Measurements from ENCODE around the gene ARRDC4. TPM values are rescaled to one million over a fixed set of nuclear protein-coding genes. Genes with fewer than 3 reads are reported as not detected.
A peak's percentile ranks its signal among the peaks of the same experiment; 100 is the strongest.

The ARRDC4 gene
- total and polyA plus RNA-seq, 4 donors = 16.5 to 41.5 (median 19.4) TPM

- no peak overlapping the region for H3K4me3 ChIP-seq
- no peaks in the 10 kb centered on the region for H3K27me3 ChIP-seq (ENCODE audit: control insufficient read depth in 3 of 3, insufficient read depth in 3 of 3, low read length in 2 of 3)
- TF ChIP-seq CTCF (IDR thresholded peaks at IDR 0.05; ENCODE audit: control extremely low read depth, extremely low read depth) = no peak
- no peak overlapping the region for H3K27ac ChIP-seq (ENCODE audit: low read depth in 1 of 2, low read length in 1 of 2)
- H3K9me3 ChIP-seq (ENCODE audit: control insufficient read depth in 4 of 4, insufficient read depth in 3 of 4, low read length in 3 of 4) = peaks cover 0 to 1% (median 0%) of the 10 kb centered on the region in 4 donors
- no peaks in the 10 kb centered on the region for H3K36me3 ChIP-seq (ENCODE audit: control insufficient read depth in 4 of 4, insufficient read depth in 4 of 4, low read length in 4 of 4)
- peak overlapping the region; percentile 50 to 80 for H3K9ac ChIP-seq (ENCODE audit: insufficient read depth in 1 of 2, low read length in 2 of 2)
- H3K4me1 ChIP-seq (ENCODE audit: control insufficient read depth in 5 of 5, insufficient read depth in 5 of 5, low read length in 5 of 5) = peaks cover 4 to 14% (median 10%) of the 10 kb centered on the region in 5 donors
- ATAC-seq (ENCODE audit: insufficient read depth, low FRiP score) (no peak), DNase-seq (no peak)
- WGBS, 2 donors = 4 to 5% methylated on average over 19 of the region's 19 CpGs
These were observed 659 bp upstream of the ARRDC4 start for GRCh38 chr15:97959724-97960363.

GRCh38 chr15:97961067-97961954 is 808 bp downstream of the ARRDC4 start:
- Histone ChIP-seq H3K36me3 (ENCODE audit: control insufficient read depth in 4 of 4, insufficient read depth in 4 of 4, low read length in 4 of 4) (peaks cover 0 to 7% (median 6%) of the 10 kb centered on the region in 4 donors), H3K4me3 (peak overlapping the region; percentile 94), H3K27ac (ENCODE audit: low read depth in 1 of 2, low read length in 1 of 2) (peak overlapping the region; percentile 95), H3K9ac (ENCODE audit: insufficient read depth in 1 of 2, low read length in 2 of 2) (peak overlapping the region in 1 of 2 donors; percentile 72), H3K9me3 (ENCODE audit: control insufficient read depth in 4 of 4, insufficient read depth in 3 of 4, low read length in 3 of 4) (peaks cover 0 to 1% (median 0%) of the 10 kb centered on the region in 4 donors), H3K4me1 (ENCODE audit: control insufficient read depth in 5 of 5, insufficient read depth in 5 of 5, low read length in 5 of 5) (peaks cover 4 to 19% (median 10%) of the 10 kb centered on the region in 5 donors), H3K27me3 (ENCODE audit: control insufficient read depth in 3 of 3, insufficient read depth in 3 of 3, low read length in 2 of 3) (no peaks in the 10 kb centered on the region)
- no peak for TF ChIP-seq CTCF (IDR thresholded peaks at IDR 0.05; ENCODE audit: control extremely low read depth, extremely low read depth)
- ATAC-seq (ENCODE audit: insufficient read depth, low FRiP score) = peak; percentile 4
- DNase-seq = peak; percentile 37 to 43 (median 40)
- 6 to 8% methylated on average over 42 to 48 of the region's 48 CpGs for WGBS, 2 donors

- Histone ChIP-seq H3K27me3 (ENCODE audit: control insufficient read depth in 3 of 3, insufficient read depth in 3 of 3, low read length in 2 of 3) (no peaks in the 10 kb centered on the region), H3K36me3 (ENCODE audit: control insufficient read depth in 4 of 4, insufficient read depth in 4 of 4, low read length in 4 of 4) (peaks cover 0 to 10% (median 7%) of the 10 kb centered on the region in 4 donors), H3K9me3 (ENCODE audit: control insufficient read depth in 4 of 4, insufficient read depth in 3 of 4, low read length in 3 of 4) (peaks cover 0 to 1% (median 0%) of the 10 kb centered on the region in 4 donors), H3K4me1 (ENCODE audit: control insufficient read depth in 5 of 5, insufficient read depth in 5 of 5, low read length in 5 of 5) (peaks cover 4 to 20% (median 10%) of the 10 kb centered on the region in 5 donors), H3K9ac (ENCODE audit: insufficient read depth in 1 of 2, low read length in 2 of 2) (no peak overlapping the region), H3K27ac (ENCODE audit: low read depth in 1 of 2, low read length in 1 of 2) (no peak overlapping the region), H3K4me3 (no peak overlapping the region)
- WGBS, 2 donors = 94 to 97% methylated on average over 2 of the region's 2 CpGs
- no peak for ATAC-seq (ENCODE audit: insufficient read depth, low FRiP score)
- no peak for DNase-seq
- no peak for TF ChIP-seq CTCF (IDR thresholded peaks at IDR 0.05; ENCODE audit: control extremely low read depth, extremely low read depth)
These were observed 1.8 kb downstream of the ARRDC4 start for GRCh38 chr15:97962263-97962662.
